ENCODE results near the gene RUBCNL.
A peak's percentile ranks its signal among the peaks of the same experiment; 100 is the strongest.

The RUBCNL gene

GRCh38 chr13:46297361-46297811, 89.7 kb downstream of the RUBCNL start:
- peak; percentile 55 for DNase-seq

GRCh38 chr13:46296921-46297320, 90.1 kb downstream of the RUBCNL start:
- peak; percentile 98 for DNase-seq

DNA sequence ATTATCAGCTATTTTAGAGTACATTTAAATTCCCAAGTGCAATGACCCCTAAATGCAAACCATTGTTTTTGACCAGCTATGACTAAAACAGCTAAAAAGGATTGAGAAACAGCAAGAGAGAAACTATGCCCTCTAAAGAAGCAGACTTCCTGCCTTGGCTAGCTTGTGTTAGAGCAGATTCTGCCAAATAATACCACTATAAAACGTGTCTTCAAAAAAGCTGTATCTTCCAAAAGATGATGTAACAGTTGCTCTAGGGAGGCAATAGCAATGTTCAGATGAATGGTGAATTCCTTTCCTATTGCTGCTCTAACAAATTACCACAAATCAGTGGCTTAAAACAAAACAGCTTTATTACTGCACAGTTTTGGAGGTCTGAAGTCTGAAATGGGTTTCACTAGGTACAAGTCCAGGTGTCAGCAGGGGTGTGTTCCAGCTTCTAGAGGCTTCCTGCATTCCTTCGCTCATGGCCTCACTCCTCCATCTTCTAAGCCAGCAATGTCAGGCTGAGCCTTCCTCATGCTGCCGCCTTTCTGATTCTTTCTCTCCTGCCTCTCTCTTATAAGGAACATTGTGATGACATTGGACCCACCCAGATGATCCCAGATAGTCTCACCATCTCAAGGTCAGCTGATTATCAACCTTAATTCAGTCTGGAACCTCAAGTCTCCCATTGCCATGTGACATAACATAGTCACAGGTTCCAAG, 90.8 kb downstream of the RUBCNL start:
- peak; percentile 98 for DNase-seq

DNA sequence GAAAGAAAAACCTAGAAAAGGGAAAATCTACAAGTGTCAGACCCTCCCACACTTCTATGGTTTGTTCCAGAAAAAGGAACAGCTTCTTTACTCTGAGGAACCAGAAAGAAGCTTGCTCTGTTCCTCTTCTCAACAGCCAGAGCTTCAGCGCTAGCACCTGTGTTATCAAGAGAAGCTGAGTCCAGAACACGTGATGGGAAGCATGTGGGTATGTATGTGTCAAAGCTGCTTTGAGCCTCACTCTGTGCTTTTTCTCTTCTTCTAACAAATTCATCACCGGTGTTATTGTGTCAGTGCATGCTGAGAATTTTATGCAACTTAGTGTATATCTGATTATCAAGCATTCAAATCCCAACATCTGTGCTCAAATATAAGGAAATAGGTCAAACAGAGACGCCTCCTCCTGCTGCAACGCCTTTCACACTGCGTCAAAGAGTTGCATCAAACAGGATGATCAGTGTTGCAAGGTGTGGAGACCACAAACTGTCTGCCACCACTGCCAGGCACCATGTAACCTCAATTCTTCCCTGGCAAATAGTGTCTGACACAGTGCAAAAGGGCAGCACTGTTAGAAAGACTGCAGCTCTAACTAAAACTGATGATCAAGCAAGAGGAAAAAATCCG, 91.4 kb downstream of the RUBCNL start:
- DNase-seq: peak; percentile 66

DNA sequence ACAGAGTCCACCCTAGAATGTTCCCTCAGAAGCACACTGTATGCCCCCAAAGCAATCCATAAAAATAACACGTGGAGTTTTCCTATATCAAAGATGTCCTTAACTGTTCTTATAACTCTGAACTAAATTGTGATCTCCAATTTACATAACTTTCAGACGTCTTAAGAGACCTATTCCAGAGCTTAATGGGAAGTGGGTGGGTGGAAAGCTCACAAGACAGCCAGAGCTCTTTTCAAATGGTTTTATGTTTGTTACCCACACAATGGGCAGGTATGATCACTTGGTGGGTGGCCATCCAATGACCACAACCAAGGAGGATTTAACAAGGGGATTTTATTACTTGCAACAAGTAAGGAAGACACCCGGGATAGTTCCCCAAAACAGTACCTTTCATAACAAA, 93.6 kb downstream of the RUBCNL start:
- DNase-seq: no peak

Measured in fibroblast of skin of scalp (primary cell).